HCT116 (cell line): Measurements from ENCODE around the gene USH1C. TPM values are rescaled to one million over a fixed set of nuclear protein-coding genes. Genes with fewer than 3 reads are reported as not detected.

Experiments used
- ATAC-seq: fragments of 200-7000 bp; cut with Tn5 transposase; 2 replicates; pipeline ENCODE4 v1.9.1; 2020; ENCODE audit warnings: mild to moderate bottlenecking, moderate library complexity
- BruUV-seq: library from RNA; stranded (reverse); fragments of 400-500 nt; replicated peaks from 2 replicates; lab custom pipeline; 2021; lab: Mats Ljungman, UMichigan
- CTCF ChIA-PET: fragments of 300-600 bp; sonication (Branson Sonifier 250); formaldehyde crosslinking; loops from one replicate; lab custom pipeline; 2021; ENCODE audit warnings: antibody characterized with exemption; lab: Charles Lee
- POLR2A ChIA-PET: fragments of 300-600, 350-600 bp; sonication (Branson Sonifier 250); formaldehyde crosslinking; loops from one replicate; lab custom pipeline; 2021; ENCODE audit warnings: antibody characterized with exemption; lab: Charles Lee
- RAD21 ChIA-PET, 2 experiments: fragments of 300-600 bp; sonication (Branson Sonifier 250); formaldehyde crosslinking; loops; one replicate each; lab custom pipeline; 2023; ENCODE audit warnings: low total read pairs in 2 of 2; ENCODE audit not compliant: uncharacterized antibody in 2 of 2, unreplicated experiment in 2 of 2, low non-redundant PET in 1 of 2; lab: Charles Lee
- DNase-seq: peaks from one replicate; pipeline ENCODE4 v3.0.0-alpha.2; 2010; ENCODE audit warnings: low read depth, low spot score
- H2AFZ ChIP-seq: fragments of 200-600 bp; shearing (Covaris generic), sonication (generic); 2 replicates; pipeline ENCODE4 v1.6.1; 2017; ENCODE audit warnings: low read depth, mixed run types, mixed read lengths, antibody characterized with exemption, low read length; ENCODE audit not compliant: poor library complexity, severe bottlenecking
- H3K27ac ChIP-seq: 2 replicates; pipeline ENCODE4 v1.5.1; 2012; ENCODE audit warnings: low read depth, low read length
- H3K27me3 ChIP-seq: fragments of 200-600 bp; sonication (generic); 2 replicates; pipeline ENCODE4 v1.6.1; 2016; ENCODE audit warnings: mixed run types, low read length, mixed read lengths; ENCODE audit not compliant: insufficient read depth
- H3K36me3 ChIP-seq, 2 experiments: fragments of 200-500 bp in 1 of 2; fragments of 200-600 bp in 1 of 2; sonication (Bioruptor generic) in 1 of 2; sonication (generic) in 1 of 2; 2 replicates each; pipeline versions ENCODE4 v1.5.1 to v1.6.1; 2014 to 2016; ENCODE audit warnings: low read length in 2 of 2, inconsistent platforms in 1 of 2, mixed read lengths in 1 of 2, mixed run types in 1 of 2; ENCODE audit not compliant: insufficient read depth in 2 of 2, control insufficient read depth in 1 of 2
- H3K4me1 ChIP-seq, 2 experiments: fragments of 200-600 bp in 1 of 2; sonication (generic) in 1 of 2; 2 replicates each; pipeline versions ENCODE4 v1.5.1 to v1.6.1; 2012 to 2017; ENCODE audit warnings: low read length in 2 of 2, inconsistent platforms in 1 of 2, mild to moderate bottlenecking in 1 of 2, mixed read lengths in 1 of 2, mixed run types in 1 of 2, moderate library complexity in 1 of 2; ENCODE audit not compliant: insufficient read depth in 2 of 2, control insufficient read depth in 1 of 2
- H3K4me2 ChIP-seq: fragments of 200-600 bp; sonication (generic); 2 replicates; pipeline ENCODE4 v1.6.1; 2017; ENCODE audit warnings: mixed run types, low read length, mixed read lengths
- H3K4me3 ChIP-seq, 2 experiments: fragments of 200-600 bp in 1 of 2; sonication (generic) in 1 of 2; replicated peaks in 1 of 2; 2 replicates each; pipeline ENCODE4 v1.5.1; 2011 to 2016; ENCODE audit warnings: low read length in 2 of 2, control low read depth in 1 of 2, low read depth in 1 of 2, mild to moderate bottlenecking in 1 of 2, mixed read lengths in 1 of 2, mixed run types in 1 of 2
- H3K79me2 ChIP-seq: fragments of 200-600 bp; sonication (generic); 2 replicates; pipeline ENCODE4 v1.6.1; 2017; ENCODE audit warnings: mild to moderate bottlenecking, mixed run types, low read length, moderate library complexity, mixed read lengths; ENCODE audit not compliant: insufficient read depth
- H3K9ac ChIP-seq: fragments of 200-600 bp; sonication (generic); 2 replicates; pipeline ENCODE4 v1.6.1; 2016; ENCODE audit warnings: low read length, mixed read lengths
- H3K9me2 ChIP-seq: fragments of 200-600 bp; sonication (generic), shearing (Covaris generic); 2 replicates; pipeline ENCODE4 v1.6.1; 2017; ENCODE audit warnings: mixed run types, mild to moderate bottlenecking, moderate library complexity; ENCODE audit not compliant: insufficient read depth
- H3K9me3 ChIP-seq, 2 experiments: fragments of 200-500 bp in 1 of 2; fragments of 200-600 bp in 1 of 2; sonication (Bioruptor generic) in 1 of 2; sonication (generic) in 1 of 2; 2 replicates each; pipeline ENCODE4 v1.6.1; 2014 to 2017; ENCODE audit warnings: low read length in 2 of 2, mixed read lengths in 2 of 2, inconsistent platforms in 1 of 2, low read depth in 1 of 2, mild to moderate bottlenecking in 1 of 2, mixed run types in 1 of 2, moderate library complexity in 1 of 2; ENCODE audit not compliant: control insufficient read depth in 1 of 2, insufficient read depth in 1 of 2
- H4K20me1 ChIP-seq: fragments of 200-600 bp; sonication (generic), shearing (Covaris generic); 2 replicates; pipeline ENCODE4 v1.6.1; 2017; ENCODE audit warnings: mixed run types, mild to moderate bottlenecking, moderate library complexity; ENCODE audit not compliant: insufficient read depth
- CBX3 ChIP-seq: IDR thresholded peaks from 2 replicates; pipeline ENCODE4 v1.6.1; 2012; ENCODE audit warnings: low read depth
- CEBPB ChIP-seq: IDR thresholded peaks from 2 replicates; pipeline ENCODE4 v1.6.1; 2012; ENCODE audit warnings: low read depth
- EGR1 ChIP-seq: IDR thresholded peaks from 2 replicates; pipeline ENCODE4 v1.6.1; 2012; ENCODE audit warnings: low read depth
- EZH2phosphoT487 ChIP-seq: fragments of 200-600 bp; IDR thresholded peaks from 2 replicates; pipeline ENCODE4 v1.6.1; 2018; ENCODE audit warnings: antibody characterized with exemption, borderline replicate concordance
- JUND ChIP-seq: IDR thresholded peaks from 2 replicates; pipeline ENCODE4 v1.6.1; 2012
- POLR2A ChIP-seq: IDR thresholded peaks from 2 replicates; pipeline ENCODE4 v1.7.0; 2011; ENCODE audit warnings: borderline replicate concordance; ENCODE audit not compliant: insufficient read depth, insufficient read length; ENCODE audit errors: extremely low read depth
- REST ChIP-seq: IDR thresholded peaks from 2 replicates; pipeline ENCODE4 v1.6.1; 2012; ENCODE audit warnings: low read depth
- SIN3A ChIP-seq: IDR thresholded peaks from 2 replicates; pipeline ENCODE4 v1.6.1; 2012; ENCODE audit warnings: low read depth
- TCF7L2 ChIP-seq: IDR thresholded peaks from 2 replicates; pipeline ENCODE4 v1.7.0; 2011; ENCODE audit warnings: borderline replicate concordance, inconsistent platforms; ENCODE audit not compliant: insufficient read depth, insufficient read length; ENCODE audit errors: extremely low read depth
- YY1 ChIP-seq: IDR thresholded peaks from 2 replicates; pipeline ENCODE4 v1.6.1; 2011; ENCODE audit warnings: low read length, low read depth, moderate library complexity, mild to moderate bottlenecking; ENCODE audit not compliant: insufficient replicate concordance; ENCODE audit errors: extremely low read depth
- intact Hi-C: fragments of 100-400 bp; cut with micrococcal nuclease; formaldehyde crosslinking; loops from 2 replicates; pipeline ENCODE4 v1.10.0; 2022
- total RNA-seq: library from RNA; stranded (reverse); gene quantifications from one replicate; pipeline ENCODE4 v1.2.1, GENCODE V29; 2021; ENCODE audit not compliant: unreplicated experiment
- TF ChIP-seq, protein P1 (sequence below), 3 experiments: fragments of 200-600 bp in 1 of 3; sonication (generic) in 1 of 3; IDR thresholded peaks in 2 of 3; conservative IDR thresholded peaks in 1 of 3; 2 replicates each; pipeline ENCODE4 v1.5.1; 2012 to 2017; ENCODE audit warnings: low read depth in 2 of 3, low read length in 2 of 3, antibody characterized with exemption in 1 of 3, borderline replicate concordance in 1 of 3, control low read depth in 1 of 3, mild to moderate bottlenecking in 1 of 3, mixed read lengths in 1 of 3, mixed run types in 1 of 3, moderate library complexity in 1 of 3; ENCODE audit not compliant: insufficient read depth in 1 of 3
- TF ChIP-seq, protein P2 (sequence below): IDR thresholded peaks from 2 replicates; pipeline ENCODE4 v1.6.1; 2011; ENCODE audit warnings: mild to moderate bottlenecking, low read length, moderate library complexity; ENCODE audit not compliant: insufficient replicate concordance; ENCODE audit errors: extremely low read depth

USH1C gene
- total RNA-seq, 1 experiment from 2014 or later = 13.4 TPM

DNA sequence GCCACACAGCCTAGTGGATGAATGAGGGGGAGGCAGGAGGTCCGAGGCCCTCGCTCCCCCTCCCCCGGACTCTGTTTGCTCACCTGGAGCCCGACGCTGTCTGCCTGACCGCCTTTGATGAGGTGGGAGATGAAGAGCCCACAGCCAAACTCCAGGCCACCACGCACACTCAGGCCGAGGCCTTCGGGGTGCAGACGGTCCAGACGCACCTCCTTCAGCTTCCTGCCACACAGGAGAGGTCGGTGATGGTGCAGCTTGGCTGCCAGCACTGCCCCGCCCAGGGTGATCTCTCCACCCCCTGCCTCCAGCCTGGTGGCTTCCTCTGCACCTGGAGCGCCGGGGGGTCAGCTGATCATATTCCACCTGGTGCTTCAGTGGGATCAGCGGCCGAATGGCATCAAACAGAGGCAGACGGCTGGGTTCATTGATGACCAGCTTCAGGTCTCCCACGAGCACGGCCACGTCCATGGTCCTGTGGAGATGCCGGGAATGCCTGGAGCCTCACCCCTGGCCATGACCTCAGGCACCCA lies 13.1 kb downstream of the USH1C start:
- POLR2A ChIA-PET = no interaction called here
- no TSS peak for BruUV-seq
- no peak overlapping the region for H3K9ac ChIP-seq
- no peaks in the 10 kb centered on the region for H3K36me3 ChIP-seq
- H3K79me2 ChIP-seq = no peaks in the 10 kb centered on the region
- no peak overlapping the region for H3K4me3 ChIP-seq
- no peaks in the 10 kb centered on the region for H3K9me3 ChIP-seq
- RAD21 ChIA-PET = no interaction called here
- H3K4me2 ChIP-seq = no peak overlapping the region
- ATAC-seq (no peak), DNase-seq (no peak)
- CTCF ChIA-PET = no interaction called here
- H3K9me2 ChIP-seq = no peaks in the 10 kb centered on the region
- no peaks in the 10 kb centered on the region for H3K27me3 ChIP-seq
- no peaks in the 10 kb centered on the region for H4K20me1 ChIP-seq
- no peak overlapping the region for H3K27ac ChIP-seq
- intact Hi-C loops = no loop called here
- H2AFZ ChIP-seq = no peak overlapping the region
- no peaks in the 10 kb centered on the region for H3K4me1 ChIP-seq
- TF ChIP-seq TCF7L2 = no peak
- no peak for TF ChIP-seq EZH2phosphoT487

DNA sequence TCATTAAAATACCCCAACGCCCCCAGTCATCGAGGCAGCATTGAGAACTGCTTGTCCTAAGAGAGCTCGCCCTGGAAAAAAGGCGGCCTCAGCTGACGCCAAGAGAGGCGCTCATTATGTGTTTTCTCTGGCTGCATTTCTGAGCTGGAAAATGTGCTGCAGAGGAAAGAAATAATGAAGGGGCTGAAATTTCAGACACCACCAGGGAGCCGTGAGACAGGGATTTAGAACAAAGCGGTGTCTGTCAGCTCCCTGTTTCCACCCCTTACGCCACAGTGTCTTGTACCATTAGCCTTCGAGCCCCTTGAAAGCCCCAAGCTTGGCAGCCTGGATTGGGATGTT lies 14.4 kb downstream of the USH1C start:
- H3K9me3 ChIP-seq = no peaks in the 10 kb centered on the region
- H2AFZ ChIP-seq = no peak overlapping the region
- no peak overlapping the region for H3K9ac ChIP-seq
- H3K79me2 ChIP-seq = no peaks in the 10 kb centered on the region
- no peaks in the 10 kb centered on the region for H4K20me1 ChIP-seq
- ChIA-PET CTCF (interaction anchor here (0.6 kb wide), 1 partner anchor 146 kb away, joined by 4 read pairs; no protein-coding TSS in a partner anchor), POLR2A (no interaction called here), RAD21 (no interaction called here)
- H3K4me2 ChIP-seq = no peak overlapping the region
- ATAC-seq (no peak), DNase-seq (no peak)
- no peaks in the 10 kb centered on the region for H3K4me1 ChIP-seq
- intact Hi-C loops = loop anchor here (2.0 kb wide), 1 partner anchor 299 kb away; no protein-coding TSS in a partner anchor
- BruUV-seq = no TSS peak
- no peaks in the 10 kb centered on the region for H3K27me3 ChIP-seq
- no peak overlapping the region for H3K4me3 ChIP-seq
- no peaks in the 10 kb centered on the region for H3K36me3 ChIP-seq
- H3K9me2 ChIP-seq = no peaks in the 10 kb centered on the region
- H3K27ac ChIP-seq = no peak overlapping the region
- TF ChIP-seq TCF7L2 (no peak), CEBPB (no peak), YY1 (no peak), SIN3A (no peak), POLR2A (no peak), JUND (no peak), EGR1 (no peak), REST (no peak), CBX3 (no peak)
- TF ChIP-seq, protein P1, sequence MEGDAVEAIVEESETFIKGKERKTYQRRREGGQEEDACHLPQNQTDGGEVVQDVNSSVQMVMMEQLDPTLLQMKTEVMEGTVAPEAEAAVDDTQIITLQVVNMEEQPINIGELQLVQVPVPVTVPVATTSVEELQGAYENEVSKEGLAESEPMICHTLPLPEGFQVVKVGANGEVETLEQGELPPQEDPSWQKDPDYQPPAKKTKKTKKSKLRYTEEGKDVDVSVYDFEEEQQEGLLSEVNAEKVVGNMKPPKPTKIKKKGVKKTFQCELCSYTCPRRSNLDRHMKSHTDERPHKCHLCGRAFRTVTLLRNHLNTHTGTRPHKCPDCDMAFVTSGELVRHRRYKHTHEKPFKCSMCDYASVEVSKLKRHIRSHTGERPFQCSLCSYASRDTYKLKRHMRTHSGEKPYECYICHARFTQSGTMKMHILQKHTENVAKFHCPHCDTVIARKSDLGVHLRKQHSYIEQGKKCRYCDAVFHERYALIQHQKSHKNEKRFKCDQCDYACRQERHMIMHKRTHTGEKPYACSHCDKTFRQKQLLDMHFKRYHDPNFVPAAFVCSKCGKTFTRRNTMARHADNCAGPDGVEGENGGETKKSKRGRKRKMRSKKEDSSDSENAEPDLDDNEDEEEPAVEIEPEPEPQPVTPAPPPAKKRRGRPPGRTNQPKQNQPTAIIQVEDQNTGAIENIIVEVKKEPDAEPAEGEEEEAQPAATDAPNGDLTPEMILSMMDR (IDR thresholded peaks at IDR 0.05 in 2 of 3, conservative IDR thresholded peaks at IDR 0.05 in 1 of 3; ENCODE audit: borderline replicate concordance in 1 of 3, insufficient read depth in 1 of 3, low read depth in 2 of 3, low read length in 2 of 3) = no peak
- TF ChIP-seq, protein P2, sequence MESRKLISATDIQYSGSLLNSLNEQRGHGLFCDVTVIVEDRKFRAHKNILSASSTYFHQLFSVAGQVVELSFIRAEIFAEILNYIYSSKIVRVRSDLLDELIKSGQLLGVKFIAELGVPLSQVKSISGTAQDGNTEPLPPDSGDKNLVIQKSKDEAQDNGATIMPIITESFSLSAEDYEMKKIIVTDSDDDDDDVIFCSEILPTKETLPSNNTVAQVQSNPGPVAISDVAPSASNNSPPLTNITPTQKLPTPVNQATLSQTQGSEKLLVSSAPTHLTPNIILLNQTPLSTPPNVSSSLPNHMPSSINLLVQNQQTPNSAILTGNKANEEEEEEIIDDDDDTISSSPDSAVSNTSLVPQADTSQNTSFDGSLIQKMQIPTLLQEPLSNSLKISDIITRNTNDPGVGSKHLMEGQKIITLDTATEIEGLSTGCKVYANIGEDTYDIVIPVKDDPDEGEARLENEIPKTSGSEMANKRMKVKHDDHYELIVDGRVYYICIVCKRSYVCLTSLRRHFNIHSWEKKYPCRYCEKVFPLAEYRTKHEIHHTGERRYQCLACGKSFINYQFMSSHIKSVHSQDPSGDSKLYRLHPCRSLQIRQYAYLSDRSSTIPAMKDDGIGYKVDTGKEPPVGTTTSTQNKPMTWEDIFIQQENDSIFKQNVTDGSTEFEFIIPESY = no peak
